Kidney epithelial cell (primary cell): ENCODE data around the gene ZNF124. TPM values are rescaled to one million over a fixed set of nuclear protein-coding genes. Genes with fewer than 3 reads are reported as not detected.

Experiments used
- DNase-seq: peaks from one replicate; pipeline ENCODE4 v3.0.0-alpha.2; 2010; ENCODE audit warnings: low read depth
- H3K27me3 ChIP-seq: 2 replicates; pipeline ENCODE4 v1.6.0; 2011; ENCODE audit warnings: low read length; ENCODE audit not compliant: control insufficient read depth, insufficient read depth
- H3K36me3 ChIP-seq: 2 replicates; pipeline ENCODE4 v1.5.1; 2011; ENCODE audit warnings: low read length; ENCODE audit not compliant: control insufficient read depth, insufficient read depth
- H3K4me3 ChIP-seq: 2 replicates; pipeline ENCODE4 v1.5.1; 2011; ENCODE audit warnings: low read depth, mild to moderate bottlenecking, control low read depth, low read length
- CTCF ChIP-seq: IDR thresholded peaks from 2 replicates; pipeline ENCODE4 v1.5.1; 2011; ENCODE audit warnings: mild to moderate bottlenecking, moderate library complexity, low read length, control low read depth, inconsistent platforms; ENCODE audit not compliant: insufficient read depth, poor library complexity, severe bottlenecking
- total RNA-seq: library from RNA; depleted of rRNA; stranded (reverse); fragments of >200 nt; gene quantifications from 2 replicates; pipeline ENCODE4 v1.2.3, GENCODE V29; 2015

Gene ZNF124
- total RNA-seq, 1 donor from 2014 or later, result 16.8 TPM

- no peak for DNase-seq
- Histone ChIP-seq H3K27me3 (no peaks in the 10 kb centered on the region), H3K36me3 (no peaks in the 10 kb centered on the region), H3K4me3 (no peak overlapping the region)
- TF ChIP-seq CTCF, result no peak
These were observed 39.5 kb upstream of the ZNF124 start for GRCh38 chr1:247211339-247211738.

GRCh38 chr1:247210376-247211117 lies 38.7 kb upstream of the ZNF124 start:
- no peaks in the 10 kb centered on the region for H3K36me3 ChIP-seq
- no peaks in the 10 kb centered on the region for H3K27me3 ChIP-seq
- TF ChIP-seq CTCF, result no peak
- H3K4me3 ChIP-seq, result peak overlapping the region; percentile 89
- peak; percentile 65 for DNase-seq

- DNase-seq, result no peak
- H3K36me3 ChIP-seq, result no peaks in the 10 kb centered on the region
- H3K4me3 ChIP-seq, result peak overlapping the region; percentile 89
- H3K27me3 ChIP-seq, result no peaks in the 10 kb centered on the region
- no peak for TF ChIP-seq CTCF
These were observed 38.2 kb upstream of the ZNF124 start for GRCh38 chr1:247210062-247210375.

GRCh38 chr1:247209396-247209795 lies 37.6 kb upstream of the ZNF124 start:
- Histone ChIP-seq H3K4me3 (peak overlapping the region; percentile 89), H3K27me3 (no peaks in the 10 kb centered on the region), H3K36me3 (no peaks in the 10 kb centered on the region)
- no peak for DNase-seq
- TF ChIP-seq CTCF, result no peak

GRCh38 chr1:247204177-247204647 lies 32.4 kb upstream of the ZNF124 start:
- Histone ChIP-seq H3K4me3 (no peak overlapping the region), H3K27me3 (no peaks in the 10 kb centered on the region), H3K36me3 (no peaks in the 10 kb centered on the region)
- DNase-seq, result no peak
- no peak for TF ChIP-seq CTCF

- DNase-seq, result no peak
- no peaks in the 10 kb centered on the region for H3K27me3 ChIP-seq
- H3K36me3 ChIP-seq, result no peaks in the 10 kb centered on the region
- no peak for TF ChIP-seq CTCF
- no peak overlapping the region for H3K4me3 ChIP-seq
These were observed 27.0 kb upstream of the ZNF124 start for GRCh38 chr1:247198781-247199180.
